NB4 (cell line): ENCODE results near the gene PSMB8.

Source experiments
- DNase-seq: peaks from one replicate; pipeline ENCODE4 v3.0.0; 2010; ENCODE audit warnings: low read depth
- H3K4me3 ChIP-seq: one replicate; pipeline ENCODE4 v1.5.1; 2011; ENCODE audit warnings: mild to moderate bottlenecking, low read depth, low read length, moderate library complexity
- MYC ChIP-seq: IDR thresholded peaks from 2 replicates; pipeline ENCODE4 v1.6.1; 2011; ENCODE audit warnings: low read depth, low read length
- POLR2A ChIP-seq: IDR thresholded peaks from 2 replicates; pipeline ENCODE4 v1.6.1; 2011; ENCODE audit warnings: mild to moderate bottlenecking; ENCODE audit not compliant: insufficient read length; ENCODE audit errors: extremely low read depth
- TF ChIP-seq, protein P1 (sequence below): IDR thresholded peaks from 2 replicates; pipeline ENCODE4 v1.6.1; 2011; ENCODE audit warnings: low read depth, low read length
- TF ChIP-seq, protein P2 (sequence below): IDR thresholded peaks from one replicate; pipeline ENCODE4 v1.5.1; 2012; ENCODE audit warnings: low read depth, low read length

The PSMB8 gene

DNA sequence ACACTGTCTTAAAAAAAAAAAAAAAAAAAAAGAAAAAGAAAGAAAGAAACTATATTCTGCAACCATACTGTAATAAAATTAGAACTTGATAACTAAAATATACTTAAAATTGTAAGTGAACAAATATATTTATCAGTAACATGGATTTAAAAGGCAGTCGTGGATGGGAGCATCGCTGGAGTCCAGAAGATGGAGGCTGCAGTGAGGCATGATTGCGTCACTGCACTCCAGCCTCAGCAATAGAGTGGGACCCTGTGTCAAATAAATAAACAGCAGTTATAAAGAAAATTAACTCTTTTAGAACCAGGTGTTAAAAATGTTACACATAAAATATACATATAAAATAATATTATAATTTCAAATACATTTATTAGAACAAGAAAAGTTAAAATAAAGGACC, 18.9 kb upstream of the PSMB8 start:
- DNase-seq, result peak; percentile 30
- TF ChIP-seq, protein P1, sequence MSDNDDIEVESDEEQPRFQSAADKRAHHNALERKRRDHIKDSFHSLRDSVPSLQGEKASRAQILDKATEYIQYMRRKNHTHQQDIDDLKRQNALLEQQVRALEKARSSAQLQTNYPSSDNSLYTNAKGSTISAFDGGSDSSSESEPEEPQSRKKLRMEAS, result no peak
- no peak for TF ChIP-seq MYC
- no peak for TF ChIP-seq POLR2A
- TF ChIP-seq, protein P2, sequence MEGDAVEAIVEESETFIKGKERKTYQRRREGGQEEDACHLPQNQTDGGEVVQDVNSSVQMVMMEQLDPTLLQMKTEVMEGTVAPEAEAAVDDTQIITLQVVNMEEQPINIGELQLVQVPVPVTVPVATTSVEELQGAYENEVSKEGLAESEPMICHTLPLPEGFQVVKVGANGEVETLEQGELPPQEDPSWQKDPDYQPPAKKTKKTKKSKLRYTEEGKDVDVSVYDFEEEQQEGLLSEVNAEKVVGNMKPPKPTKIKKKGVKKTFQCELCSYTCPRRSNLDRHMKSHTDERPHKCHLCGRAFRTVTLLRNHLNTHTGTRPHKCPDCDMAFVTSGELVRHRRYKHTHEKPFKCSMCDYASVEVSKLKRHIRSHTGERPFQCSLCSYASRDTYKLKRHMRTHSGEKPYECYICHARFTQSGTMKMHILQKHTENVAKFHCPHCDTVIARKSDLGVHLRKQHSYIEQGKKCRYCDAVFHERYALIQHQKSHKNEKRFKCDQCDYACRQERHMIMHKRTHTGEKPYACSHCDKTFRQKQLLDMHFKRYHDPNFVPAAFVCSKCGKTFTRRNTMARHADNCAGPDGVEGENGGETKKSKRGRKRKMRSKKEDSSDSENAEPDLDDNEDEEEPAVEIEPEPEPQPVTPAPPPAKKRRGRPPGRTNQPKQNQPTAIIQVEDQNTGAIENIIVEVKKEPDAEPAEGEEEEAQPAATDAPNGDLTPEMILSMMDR, result no peak
- no peak overlapping the region for H3K4me3 ChIP-seq

DNA sequence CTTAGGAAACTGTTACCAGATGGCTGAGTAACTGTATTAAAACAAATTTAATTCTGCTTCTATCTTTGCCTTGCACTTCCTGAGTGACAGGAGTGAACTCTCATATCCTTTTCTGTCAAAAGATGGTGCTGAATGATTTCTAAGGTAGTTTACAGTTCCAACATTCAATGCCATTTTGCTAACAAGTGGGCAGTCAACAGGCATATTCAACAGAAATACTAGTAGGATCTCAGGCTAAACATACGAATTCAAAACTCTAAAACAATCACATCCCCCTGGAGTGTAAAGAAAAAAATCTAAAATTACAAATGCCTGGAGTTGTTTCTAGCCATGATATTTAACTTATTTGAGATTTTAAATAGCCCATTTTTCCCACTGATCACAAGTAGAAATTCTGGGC, 16.8 kb upstream of the PSMB8 start:
- H3K4me3 ChIP-seq, result no peak overlapping the region
- DNase-seq, result no peak
- TF ChIP-seq POLR2A, result no peak
- TF ChIP-seq, protein P1, result no peak
- TF ChIP-seq, protein P2, result no peak
- no peak for TF ChIP-seq MYC

DNA sequence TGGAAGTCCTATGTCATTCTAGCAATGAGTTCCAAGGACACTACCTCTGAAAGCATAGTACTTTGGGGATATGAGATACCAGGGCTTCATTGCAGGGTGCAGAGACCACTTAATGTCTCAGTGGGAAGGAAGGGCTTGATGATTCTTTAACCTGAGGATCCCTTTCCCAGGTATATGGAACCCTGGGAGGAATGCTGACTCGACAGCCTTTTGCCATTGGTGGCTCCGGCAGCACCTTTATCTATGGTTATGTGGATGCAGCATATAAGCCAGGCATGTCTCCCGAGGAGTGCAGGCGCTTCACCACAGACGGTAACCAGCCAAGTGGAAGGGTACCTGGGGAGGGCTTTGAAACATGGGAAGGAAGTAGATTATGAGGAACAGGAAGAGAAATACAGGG, 14.3 kb upstream of the PSMB8 start:
- TF ChIP-seq, protein P2, result no peak
- TF ChIP-seq MYC (no peak), POLR2A (no peak)
- TF ChIP-seq, protein P1, result no peak
- H3K4me3 ChIP-seq, result no peak overlapping the region
- DNase-seq, result no peak

DNA sequence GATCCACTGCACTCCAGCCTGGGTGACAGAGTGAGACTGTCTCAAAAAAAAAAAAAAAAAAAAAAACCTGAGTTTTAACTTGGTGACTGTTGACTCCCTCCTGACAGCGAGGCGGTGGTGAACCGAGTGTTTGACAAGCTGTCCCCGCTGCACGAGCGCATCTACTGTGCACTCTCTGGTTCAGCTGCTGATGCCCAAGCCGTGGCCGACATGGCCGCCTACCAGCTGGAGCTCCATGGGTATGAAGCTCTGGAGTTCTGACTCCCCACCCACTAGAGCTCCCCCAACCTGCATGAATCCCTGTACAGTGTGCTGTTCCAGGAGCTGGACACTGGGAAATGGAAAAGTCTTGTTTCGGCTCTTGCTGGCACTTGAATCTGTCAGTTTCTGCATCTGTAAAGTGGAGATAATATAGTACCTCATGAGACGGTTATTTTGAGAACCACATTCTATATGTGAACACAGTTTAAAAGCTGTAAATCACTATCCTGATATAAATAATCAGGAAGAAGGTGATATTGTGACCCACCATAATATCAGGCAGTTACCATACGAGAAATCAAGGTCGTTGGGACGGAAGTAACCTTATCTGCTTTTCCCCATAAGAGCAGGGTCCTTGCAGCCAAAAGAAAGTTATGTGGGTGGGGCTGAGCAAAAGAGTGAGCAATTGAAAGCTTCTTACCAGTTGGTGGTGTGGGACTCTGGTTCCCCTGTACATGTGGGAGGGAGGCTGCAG, 13.5 kb upstream of the PSMB8 start:
- no peak overlapping the region for H3K4me3 ChIP-seq
- TF ChIP-seq POLR2A, result no peak
- TF ChIP-seq, protein P1, result no peak
- TF ChIP-seq, protein P2, result no peak
- TF ChIP-seq MYC, result no peak
- no peak for DNase-seq

DNA sequence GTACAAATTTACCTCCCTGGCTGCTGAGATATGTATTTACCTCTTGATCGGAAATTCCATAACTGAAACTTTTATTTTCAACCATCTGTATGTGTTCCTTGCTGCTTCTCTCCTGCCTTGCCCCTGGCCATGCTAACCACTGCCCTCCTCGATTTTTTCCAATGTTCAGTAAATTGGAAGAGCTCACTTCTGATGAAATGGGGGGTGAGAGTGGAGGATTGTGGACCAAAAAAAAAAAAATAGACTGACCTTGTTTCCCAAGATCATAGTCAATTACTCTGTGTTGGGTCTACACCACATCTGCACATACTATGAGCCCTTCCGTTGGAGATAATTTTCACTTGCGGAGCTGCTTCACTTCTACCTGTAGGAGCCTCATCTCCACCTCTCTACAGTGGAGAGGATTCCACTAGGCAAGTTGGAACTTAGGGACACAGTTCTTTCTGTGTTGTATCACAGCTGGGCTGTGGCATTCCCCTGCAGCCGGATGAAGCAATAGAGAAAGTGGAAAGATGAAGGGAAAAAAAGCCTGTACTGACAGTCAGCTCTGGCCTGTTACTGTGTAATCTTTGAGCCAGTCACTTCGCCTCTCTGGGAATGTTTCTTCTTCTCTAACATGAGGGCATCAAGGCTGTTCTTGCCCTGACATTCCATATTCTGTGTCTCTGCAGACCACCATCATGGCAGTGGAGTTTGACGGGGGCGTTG, 11.8 kb upstream of the PSMB8 start:
- no peak for DNase-seq
- no peak overlapping the region for H3K4me3 ChIP-seq
- TF ChIP-seq POLR2A (no peak), MYC (no peak)
- TF ChIP-seq, protein P2, result no peak
- TF ChIP-seq, protein P1, result no peak
